ENCODE data around the gene LDHAL6A. TPM values are rescaled to one million over a fixed set of nuclear protein-coding genes. Genes with fewer than 3 reads are reported as not detected.

The LDHAL6A gene
- total RNA-seq, 1 experiment from 2014 or later, result not detected

GRCh38 chr11:18490736-18491485 lies 35.3 kb downstream of the LDHAL6A start:
- H4K91ac ChIP-seq (ENCODE audit: insufficient read length, low read depth, low read length), result no peak overlapping the region
- H3K4me3 Mint-ChIP-seq, result no peak overlapping the region; a peak in 1 of 5 replicates
- H3K27me3 ChIP-seq (ENCODE audit: insufficient read depth, low read length), result no peaks in the 10 kb centered on the region
- H3K4me2 ChIP-seq (ENCODE audit: insufficient read depth, insufficient read length, low read length), result no peak overlapping the region
- H2BK15ac ChIP-seq (ENCODE audit: low read depth, low read length), result no peak overlapping the region
- H2BK20ac ChIP-seq (ENCODE audit: low read depth, low read length, poor library complexity, severe bottlenecking), result no peak overlapping the region
- H3K27ac ChIP-seq (ENCODE audit: insufficient read length, low read depth, low read length), result no peak overlapping the region
- H3K9me3 Mint-ChIP-seq, result no peaks in the 10 kb centered on the region
- no peaks in the 10 kb centered on the region for H3K79me2 ChIP-seq (ENCODE audit: insufficient read depth, low read length)
- H3K79me1 ChIP-seq (ENCODE audit: insufficient read depth, low read depth, low read length, poor library complexity, severe bottlenecking), result no peaks in the 10 kb centered on the region
- no peak overlapping the region for H3K14ac ChIP-seq (ENCODE audit: insufficient read depth, low read length)
- no peak overlapping the region for H2BK5ac ChIP-seq (ENCODE audit: insufficient read length, low read length)
- H3T11ph ChIP-seq (ENCODE audit: low read length), result no peak overlapping the region
- H2BK12ac ChIP-seq (ENCODE audit: insufficient read length, low read depth, low read length), result no peak overlapping the region
- H3K56ac ChIP-seq (ENCODE audit: insufficient read length, low read depth, low read length), result no peak overlapping the region
- no peak overlapping the region for H3K23ac ChIP-seq (ENCODE audit: insufficient read length, low read depth, low read length)
- H3K27me3 Mint-ChIP-seq (ENCODE audit: low read depth), result no peaks in the 10 kb centered on the region
- H3K18ac ChIP-seq (ENCODE audit: insufficient read length, low read depth, low read length), result no peak overlapping the region
- no peaks in the 10 kb centered on the region for H4K20me1 ChIP-seq (ENCODE audit: control insufficient read depth, insufficient read depth, insufficient read length)
- H3K4me1 Mint-ChIP-seq, result no peaks in the 10 kb centered on the region
- H2BK120ac ChIP-seq (ENCODE audit: low read depth, low read length, poor library complexity, severe bottlenecking), result no peak overlapping the region
- no peaks in the 10 kb centered on the region for H3K23me2 ChIP-seq (ENCODE audit: insufficient read length, low read depth, low read length, poor library complexity, severe bottlenecking)
- no CpG with 5 or more reads among the region's 15 CpGs for WGBS (ENCODE audit: extremely low coverage, insufficient read length, low lambda C conversion rate)
- DNase-seq, result no peak
- no peak overlapping the region for H3K4ac ChIP-seq (ENCODE audit: low read depth, low read length)
- no peak overlapping the region for H3K9ac ChIP-seq (ENCODE audit: extremely low read depth, insufficient read length, low read length)
- TF ChIP-seq, protein P1, sequence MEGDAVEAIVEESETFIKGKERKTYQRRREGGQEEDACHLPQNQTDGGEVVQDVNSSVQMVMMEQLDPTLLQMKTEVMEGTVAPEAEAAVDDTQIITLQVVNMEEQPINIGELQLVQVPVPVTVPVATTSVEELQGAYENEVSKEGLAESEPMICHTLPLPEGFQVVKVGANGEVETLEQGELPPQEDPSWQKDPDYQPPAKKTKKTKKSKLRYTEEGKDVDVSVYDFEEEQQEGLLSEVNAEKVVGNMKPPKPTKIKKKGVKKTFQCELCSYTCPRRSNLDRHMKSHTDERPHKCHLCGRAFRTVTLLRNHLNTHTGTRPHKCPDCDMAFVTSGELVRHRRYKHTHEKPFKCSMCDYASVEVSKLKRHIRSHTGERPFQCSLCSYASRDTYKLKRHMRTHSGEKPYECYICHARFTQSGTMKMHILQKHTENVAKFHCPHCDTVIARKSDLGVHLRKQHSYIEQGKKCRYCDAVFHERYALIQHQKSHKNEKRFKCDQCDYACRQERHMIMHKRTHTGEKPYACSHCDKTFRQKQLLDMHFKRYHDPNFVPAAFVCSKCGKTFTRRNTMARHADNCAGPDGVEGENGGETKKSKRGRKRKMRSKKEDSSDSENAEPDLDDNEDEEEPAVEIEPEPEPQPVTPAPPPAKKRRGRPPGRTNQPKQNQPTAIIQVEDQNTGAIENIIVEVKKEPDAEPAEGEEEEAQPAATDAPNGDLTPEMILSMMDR (conservative IDR thresholded peaks at IDR 0.05), result no peak
- no peaks in the 10 kb centered on the region for H3K4me1 ChIP-seq (ENCODE audit: insufficient read depth, low read length)
- no peak overlapping the region for H4K8ac ChIP-seq (replicated peaks; ENCODE audit: insufficient read length, low read depth, low read length)
- no peak overlapping the region for H2AFZ ChIP-seq (ENCODE audit: low read length)
- H3K27ac Mint-ChIP-seq, result no peak overlapping the region
- H3K9me3 ChIP-seq (ENCODE audit: control insufficient read depth, low read depth, low read length), result no peaks in the 10 kb centered on the region
- H4K5ac ChIP-seq (ENCODE audit: insufficient read length, low read depth, low read length), result no peak overlapping the region
- peaks cover 5 to 39% (median 30%) of the 10 kb centered on the region in 3 experiments; a peak in 6 of 7 replicates for H3K36me3 Mint-ChIP-seq (ENCODE audit: insufficient read depth in 1 of 3, low read depth in 3 of 3)
- H2AK5ac ChIP-seq (ENCODE audit: insufficient read length, low read length), result no peak overlapping the region
